ENCODE results near the gene AHR.
"Not testable (repeated sequence)": the region's sequence is repeated elsewhere in the genome, so short reads cannot be mapped to it uniquely, and the experiment has no call there.

Gene AHR

DNA sequence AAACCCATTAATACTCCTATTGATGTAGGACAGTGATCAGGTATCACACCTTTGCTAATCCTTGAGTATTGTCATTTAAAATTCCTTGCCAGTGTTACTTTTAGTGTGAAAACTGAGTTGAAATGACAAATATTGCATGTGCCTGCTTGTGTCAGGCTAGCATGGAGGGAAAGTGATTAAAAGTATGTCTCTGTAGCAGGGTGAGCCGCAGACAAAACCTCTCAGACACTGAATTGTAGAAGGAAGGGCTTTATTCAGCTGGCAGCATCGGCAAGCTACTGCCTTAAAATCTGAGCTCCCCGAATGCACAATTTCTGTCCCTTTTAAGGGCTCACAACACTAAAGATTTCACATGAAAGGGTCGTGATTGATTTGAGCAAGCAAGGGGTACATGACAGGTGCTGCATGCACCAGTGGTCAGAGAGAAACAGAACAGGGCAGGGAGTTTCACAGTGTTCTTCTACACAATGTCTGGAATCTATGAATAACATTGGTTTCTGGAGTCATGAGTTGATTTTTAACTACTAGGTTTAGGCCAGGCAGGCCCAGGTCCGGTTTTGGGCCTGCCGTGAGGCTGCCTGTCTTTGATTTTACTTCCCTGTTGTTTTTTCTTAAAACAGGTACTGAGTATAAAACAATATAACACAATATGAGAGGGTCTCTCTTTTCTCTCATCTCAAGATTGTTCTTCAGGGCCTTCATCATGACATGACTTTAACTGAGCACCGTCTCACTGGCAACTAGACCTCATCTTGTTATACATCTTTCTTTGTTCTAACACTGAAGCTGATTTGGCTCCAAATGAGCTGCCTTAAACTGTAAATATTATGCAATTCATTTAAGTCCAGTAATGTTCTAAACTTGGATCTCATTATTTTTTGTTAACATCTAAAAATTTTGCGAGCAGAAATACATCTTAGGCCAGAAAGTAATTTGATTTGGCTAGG is 84.2 kb downstream of the AHR start:
- not testable (repeated sequence) for DNase-seq

DNA sequence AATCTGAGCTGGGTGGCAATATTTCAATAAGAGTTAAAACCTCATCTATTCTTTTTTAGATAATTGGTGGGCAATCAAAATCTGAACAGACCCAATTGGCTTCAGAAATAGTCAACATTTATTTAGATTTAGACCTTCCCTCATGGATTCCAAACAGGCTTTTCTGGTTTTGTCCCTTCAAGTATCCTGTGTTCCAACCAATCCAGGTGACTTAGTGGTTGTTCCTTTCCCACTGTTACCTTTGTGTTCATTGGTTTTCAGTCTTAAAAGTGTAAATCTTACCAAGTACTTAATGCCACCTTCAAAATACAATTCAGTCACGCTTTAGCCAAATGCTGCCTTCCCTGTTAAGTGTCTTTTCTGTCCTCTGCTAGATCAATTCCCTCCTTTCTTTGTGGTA is 85.9 kb downstream of the AHR start:
- no peak for DNase-seq

DNA sequence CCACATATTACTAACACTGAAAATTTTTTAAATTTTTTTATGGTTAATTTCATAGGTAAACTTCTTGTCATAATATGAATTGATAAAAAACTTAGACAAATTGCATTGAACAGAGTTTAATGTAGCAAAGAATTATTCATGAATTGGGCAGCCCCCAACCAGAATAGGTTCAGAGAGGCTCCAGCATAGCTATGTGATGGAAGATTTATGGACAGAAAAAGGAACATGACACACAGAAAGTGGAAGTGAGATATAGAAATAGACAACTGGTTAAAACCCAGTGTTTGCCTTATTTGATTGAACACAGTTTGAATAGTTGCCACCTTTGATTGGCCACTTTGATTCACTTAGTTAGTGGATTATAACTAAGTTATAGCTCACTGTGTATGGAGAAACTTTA is 87.2 kb downstream of the AHR start:
- no peak for DNase-seq

DNA sequence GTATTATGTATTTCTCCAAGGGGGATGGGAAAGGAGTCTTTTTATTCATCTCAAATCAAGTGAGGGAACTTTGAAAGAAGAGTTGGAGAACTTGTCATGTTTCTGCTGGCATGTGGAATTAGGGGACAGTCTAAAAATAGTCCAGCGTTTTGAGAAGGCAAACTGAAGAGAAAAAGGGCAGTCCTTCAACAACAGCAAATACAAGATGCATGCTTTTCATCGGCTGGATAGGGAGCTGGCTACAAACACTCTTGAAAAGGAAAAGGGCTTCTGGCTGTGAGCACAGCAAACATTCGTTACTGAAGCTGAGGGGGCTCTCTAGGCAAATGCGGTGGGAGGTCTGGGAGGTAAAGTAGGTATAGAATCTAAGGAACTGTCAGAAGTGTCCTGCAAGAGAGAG is 91.9 kb downstream of the AHR start:
- DNase-seq, result no peak

DNA sequence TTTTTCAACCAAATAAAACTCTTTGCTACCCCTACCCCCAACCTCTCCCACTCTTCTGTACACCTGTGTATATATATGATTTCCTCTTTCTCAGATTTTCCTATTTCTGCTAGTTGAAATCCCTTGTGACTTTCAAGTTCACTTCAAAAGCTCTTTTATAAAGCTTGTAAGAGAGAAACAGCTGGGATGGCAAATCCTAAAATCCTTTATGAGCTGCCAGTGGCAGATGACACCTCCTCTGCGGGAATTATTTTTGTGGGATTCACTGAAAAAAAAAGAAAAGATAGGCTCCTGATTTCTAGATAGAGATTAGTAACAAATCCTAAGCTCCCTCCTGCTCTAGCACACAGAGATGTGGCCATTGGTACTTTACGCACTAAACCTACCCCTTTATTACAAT is 92.9 kb downstream of the AHR start:
- DNase-seq, result no peak

DNA sequence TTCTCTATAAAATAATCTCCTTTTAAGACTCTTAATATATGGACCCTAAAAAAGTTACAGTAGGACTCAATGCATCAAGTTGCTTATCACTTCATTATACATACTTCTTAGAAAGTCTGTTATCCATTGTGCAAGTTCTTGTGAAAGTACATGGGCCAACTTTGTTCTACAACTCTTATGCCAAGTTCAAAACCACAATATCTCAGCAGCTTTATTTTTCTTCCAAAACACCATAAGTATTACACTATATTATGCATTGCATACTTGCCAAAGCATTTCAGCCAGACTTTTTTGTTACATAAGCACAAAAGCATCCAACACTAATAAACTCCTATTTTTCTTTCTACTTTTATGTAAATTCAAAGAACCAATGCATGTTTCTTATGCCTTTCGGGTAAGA is 94.4 kb downstream of the AHR start:
- peak; percentile 12 for DNase-seq

DNA sequence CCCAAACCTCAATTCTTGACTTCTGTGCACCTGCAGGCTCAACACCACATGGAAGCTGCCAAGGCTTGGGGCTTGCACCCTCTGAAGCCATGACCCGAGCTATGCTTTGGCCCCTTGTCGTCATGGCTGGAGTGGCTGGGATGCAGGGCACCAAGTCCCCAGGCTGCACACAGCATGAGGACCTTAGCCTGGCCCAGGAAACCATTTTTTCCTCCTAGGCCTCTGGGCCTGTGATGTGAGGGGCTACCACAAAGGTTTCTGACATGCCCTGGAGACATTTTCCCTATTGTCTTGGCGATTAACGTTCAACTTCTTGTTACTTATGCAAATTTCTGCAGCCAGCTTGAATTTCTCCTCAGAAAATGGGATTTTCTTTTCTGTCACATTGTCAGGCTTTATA is 96.1 kb downstream of the AHR start:
- DNase-seq, result not testable (repeated sequence)
